GM18505 (cell line): ENCODE data around the gene SHB.

Source experiments
- ATAC-seq: cut with Tn5 transposase; IDR thresholded peaks from one replicate; pipeline ENCODE4 v1.9.1; 2021; ENCODE audit not compliant: unreplicated experiment
- POLR2A ChIP-seq: IDR thresholded peaks from 4 replicates; pipeline ENCODE4 v1.6.1; 2011; ENCODE audit warnings: borderline replicate concordance; ENCODE audit not compliant: insufficient read depth, insufficient read length; ENCODE audit errors: extremely low read depth

The SHB gene

GRCh38 chr9:37961351-37961750 lies 107.7 kb downstream of the SHB start:
- ATAC-seq, result no peak
- TF ChIP-seq POLR2A, result no peak

- no peak for TF ChIP-seq POLR2A
- no peak for ATAC-seq
These were observed 108.4 kb downstream of the SHB start for GRCh38 chr9:37960631-37961030.

- no peak for TF ChIP-seq POLR2A
- no peak for ATAC-seq
These were observed 109.1 kb downstream of the SHB start for GRCh38 chr9:37959976-37960375.

GRCh38 chr9:37958154-37958553 lies 110.9 kb downstream of the SHB start:
- no peak for ATAC-seq
- TF ChIP-seq POLR2A, result no peak

GRCh38 chr9:37957664-37957953 lies 111.4 kb downstream of the SHB start:
- no peak for ATAC-seq
- no peak for TF ChIP-seq POLR2A

GRCh38 chr9:37956904-37957663 lies 111.9 kb downstream of the SHB start:
- ATAC-seq, result no peak
- TF ChIP-seq POLR2A, result no peak

- ATAC-seq, result no peak
- no peak for TF ChIP-seq POLR2A
These were observed 112.6 kb downstream of the SHB start for GRCh38 chr9:37956423-37956820.

GRCh38 chr9:37955781-37956422 lies 113.1 kb downstream of the SHB start:
- TF ChIP-seq POLR2A, result no peak

GRCh38 chr9:37954581-37954981 lies 114.4 kb downstream of the SHB start:
- TF ChIP-seq POLR2A, result no peak
- peak; percentile 42 for ATAC-seq

More at GRCh38 chr9:37955781-37956422, 113.1 kb downstream of the SHB start:
- ATAC-seq, result no peak

GRCh38 chr9:37953775-37954437 lies 115.1 kb downstream of the SHB start:
- peak; percentile 58 for ATAC-seq
- TF ChIP-seq POLR2A, result no peak

GRCh38 chr9:37953206-37953774 lies 115.7 kb downstream of the SHB start:
- TF ChIP-seq POLR2A, result no peak
- ATAC-seq, result no peak

- TF ChIP-seq POLR2A, result no peak
- no peak for ATAC-seq
These were observed 116.3 kb downstream of the SHB start for GRCh38 chr9:37952731-37953130.

- ATAC-seq, result no peak
- no peak for TF ChIP-seq POLR2A
These were observed 117.2 kb downstream of the SHB start for GRCh38 chr9:37951671-37952449.
